Cortex of kidney (tissue), 1 donor: Measurements from ENCODE around the gene SLC17A1.

Experiments
- DNase-seq: peaks from one replicate; lab custom pipeline; 2025; lab: John Stamatoyannopoulos, UW

The SLC17A1 gene

GRCh38 chr6:25831532-25832306, at the start of gene SLC17A1:
TSS of gene SLC17A1 (minus strand) at chr6:25832052. CDS start at chr6:25830557, 1,495 bp downstream.
- DNase-seq = no peak

- no peak for DNase-seq
Observed at GRCh38 chr6:25880601-25881000, 48.7 kb upstream of the SLC17A1 start.

- DNase-seq = no peak
Observed at GRCh38 chr6:25878721-25879322, 47.0 kb upstream of the SLC17A1 start.

GRCh38 chr6:25875926-25876602, 44.2 kb upstream of the SLC17A1 start:
- DNase-seq = no peak

GRCh38 chr6:25875563-25875905, 43.7 kb upstream of the SLC17A1 start:
- no peak for DNase-seq

GRCh38 chr6:25874822-25875562, 43.1 kb upstream of the SLC17A1 start:
- DNase-seq = no peak

GRCh38 chr6:25874118-25874517, 42.3 kb upstream of the SLC17A1 start, which contains the start of gene SLC17A3:
TSS of gene SLC17A3 (minus strand) at chr6:25874243. CDS start at chr6:25868387, 5,856 bp downstream.
- DNase-seq = no peak

- no peak for DNase-seq
Observed at GRCh38 chr6:25872814-25873213, 41.0 kb upstream of the SLC17A1 start.

- no peak for DNase-seq
Observed at GRCh38 chr6:25869840-25870239, 38.0 kb upstream of the SLC17A1 start.

GRCh38 chr6:25868436-25869183, 36.8 kb upstream of the SLC17A1 start:
- no peak for DNase-seq

GRCh38 chr6:25866011-25866410, 34.2 kb upstream of the SLC17A1 start:
- no peak for DNase-seq

GRCh38 chr6:25863360-25863759, 31.5 kb upstream of the SLC17A1 start:
- no peak for DNase-seq

GRCh38 chr6:25862199-25862598, 30.3 kb upstream of the SLC17A1 start:
- no peak for DNase-seq

GRCh38 chr6:25852756-25853155, 20.9 kb upstream of the SLC17A1 start:
- no peak for DNase-seq

- DNase-seq = no peak
Observed at GRCh38 chr6:25851961-25852360, 20.1 kb upstream of the SLC17A1 start.

GRCh38 chr6:25844518-25844917, 12.7 kb upstream of the SLC17A1 start:
- no peak for DNase-seq

GRCh38 chr6:25842526-25842925, 10.7 kb upstream of the SLC17A1 start:
- DNase-seq = no peak

GRCh38 chr6:25835442-25836283, 3.8 kb upstream of the SLC17A1 start:
- no peak for DNase-seq

- DNase-seq = no peak
Observed at GRCh38 chr6:25834950-25835349, 3.1 kb upstream of the SLC17A1 start.

GRCh38 chr6:25833136-25833535, 1.3 kb upstream of the SLC17A1 start:
- DNase-seq = no peak

- DNase-seq = no peak
Observed at GRCh38 chr6:25832670-25833069, 818 bp upstream of the SLC17A1 start.
